Right cardiac atrium (tissue), 5 donors: ENCODE data around the gene IGSF9. TPM values are rescaled to one million over a fixed set of nuclear protein-coding genes. Genes with fewer than 3 reads are reported as not detected.
"Not testable (repeated sequence)": the region's sequence is repeated elsewhere in the genome, so short reads cannot be mapped to it uniquely, and the experiment has no call there.

ENCODE experiments used
- ATAC-seq, 2 donors: fragments of 200-7000 bp; cut with Tn5 transposase; one replicate each; pipeline versions ENCODE4 v1.8.0 to v1.9.1; 2020; ENCODE audit warnings: moderate library complexity in 2 of 2, mild to moderate bottlenecking in 1 of 2
- DNase-seq, 3 donors: peaks; one replicate each; pipeline ENCODE4 v3.0.0-alpha.2; 2020
- H3K27ac ChIP-seq: one replicate; pipeline ENCODE4 v1.5.1; 2013; ENCODE audit warnings: mild to moderate bottlenecking, low read length, control low read depth, moderate library complexity
- H3K27me3 ChIP-seq: one replicate; pipeline ENCODE4 v1.6.1; 2013; ENCODE audit not compliant: control insufficient read depth, insufficient read depth
- H3K4me1 ChIP-seq: one replicate; pipeline ENCODE4 v1.6.1; 2013; ENCODE audit warnings: low read length; ENCODE audit not compliant: control insufficient read depth, insufficient read depth
- H3K4me3 ChIP-seq: one replicate; pipeline ENCODE4 v1.5.1; 2013; ENCODE audit warnings: low read length, control low read depth
- H3K9me3 ChIP-seq: one replicate; pipeline ENCODE4 v1.6.1; 2013; ENCODE audit warnings: low read length; ENCODE audit not compliant: control insufficient read depth
- WGBS: extraction: QIAGEN DNeasy Blood & Tissue Kit; methylation state at CpG from one replicate; pipeline ENCODE4 v1.1.7; 2013; 5-methylcytosine and 5-hydroxymethylcytosine counted together
- intact Hi-C, 4 donors: fragments of 100-400 bp; cut with DNase I; formaldehyde crosslinking; loops; one replicate each; pipeline versions ENCODE4 v1.11.0 to v1.14.0; 2022 to 2023
- polyA plus RNA-seq: library from polyadenylated mRNA; stranded (reverse); fragments of 200-250 nt; gene quantifications from one replicate; pipeline ENCODE4 v1.2.3, GENCODE V29; 2013
- total RNA-seq, 4 donors: library from RNA; stranded (reverse); fragmentation: NEBNext Ultra II Directional; extraction: Animal tissue kit (Norgen Biotek cat#: 25700); gene quantifications; one replicate each; pipeline ENCODE4 v1.2.1, GENCODE V29; 2021
- donor health status: healthy with polysubstance abuse.
- donor health status: DM: no; HTN: yes; CAD: no.
- donor health status: DM: no; HTN: no; CAD: no.
- donor health status: DM: no; HTN: yes; CAD: no; lungs with severe emphysema.
- donor health status: DM: yes; HTN: yes; CAD: no.

IGSF9 gene
- total and polyA plus RNA-seq, 5 donors, result 0.17 to 2.7 (median 2.2) TPM

DNA sequence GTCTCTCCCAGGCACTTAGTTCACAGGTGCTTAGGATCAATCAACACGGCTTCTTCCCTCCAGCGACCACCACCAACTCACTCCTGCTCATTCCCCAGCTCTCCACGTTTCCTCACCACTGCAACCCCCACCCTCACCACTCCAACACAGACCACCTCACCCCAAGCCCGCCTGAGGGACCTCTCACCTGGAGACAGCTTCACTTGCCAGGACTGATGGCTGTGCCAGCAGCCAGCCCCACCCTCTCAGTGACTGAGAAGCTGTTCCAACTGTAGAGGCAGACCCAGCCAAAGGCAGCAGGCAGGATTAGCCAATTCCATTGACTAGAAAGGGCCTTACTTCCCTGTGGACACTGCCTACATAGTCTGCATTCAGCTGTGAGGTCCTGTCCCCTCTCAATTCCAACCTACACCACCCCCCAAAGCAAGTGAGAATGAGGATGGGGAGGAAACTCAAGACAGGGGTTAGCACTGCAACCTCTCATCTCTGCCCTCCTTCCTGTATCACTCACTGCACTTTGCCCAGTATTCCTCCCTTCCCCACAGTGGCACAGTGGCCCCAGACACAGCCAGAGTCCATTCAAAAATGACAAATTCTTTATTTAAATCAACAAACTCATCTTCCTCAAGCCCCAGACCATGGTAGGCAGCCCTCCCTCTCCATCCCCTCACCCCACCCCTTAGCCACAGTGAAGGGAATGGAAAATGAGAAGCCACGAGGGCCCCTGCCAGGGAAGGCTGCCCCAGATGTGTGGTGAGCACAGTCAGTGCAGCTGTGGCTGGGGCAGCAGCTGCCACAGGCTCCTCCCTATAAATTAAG lies 27.7 kb downstream of the IGSF9 start:
- Histone ChIP-seq H3K9me3 (no peaks in the 10 kb centered on the region), H3K4me3 (no peak overlapping the region), H3K27ac (no peak overlapping the region), H3K4me1 (peaks cover 28% of the 10 kb centered on the region), H3K27me3 (no peaks in the 10 kb centered on the region)
- DNase-seq, result peak in 1 of 3 donors; percentile 63
- intact Hi-C loops, result no loop called here
- ATAC-seq, result peak in 1 of 2 donors; percentile 5
- 60% methylated on average over 5 of the region's 5 CpGs for WGBS

DNA sequence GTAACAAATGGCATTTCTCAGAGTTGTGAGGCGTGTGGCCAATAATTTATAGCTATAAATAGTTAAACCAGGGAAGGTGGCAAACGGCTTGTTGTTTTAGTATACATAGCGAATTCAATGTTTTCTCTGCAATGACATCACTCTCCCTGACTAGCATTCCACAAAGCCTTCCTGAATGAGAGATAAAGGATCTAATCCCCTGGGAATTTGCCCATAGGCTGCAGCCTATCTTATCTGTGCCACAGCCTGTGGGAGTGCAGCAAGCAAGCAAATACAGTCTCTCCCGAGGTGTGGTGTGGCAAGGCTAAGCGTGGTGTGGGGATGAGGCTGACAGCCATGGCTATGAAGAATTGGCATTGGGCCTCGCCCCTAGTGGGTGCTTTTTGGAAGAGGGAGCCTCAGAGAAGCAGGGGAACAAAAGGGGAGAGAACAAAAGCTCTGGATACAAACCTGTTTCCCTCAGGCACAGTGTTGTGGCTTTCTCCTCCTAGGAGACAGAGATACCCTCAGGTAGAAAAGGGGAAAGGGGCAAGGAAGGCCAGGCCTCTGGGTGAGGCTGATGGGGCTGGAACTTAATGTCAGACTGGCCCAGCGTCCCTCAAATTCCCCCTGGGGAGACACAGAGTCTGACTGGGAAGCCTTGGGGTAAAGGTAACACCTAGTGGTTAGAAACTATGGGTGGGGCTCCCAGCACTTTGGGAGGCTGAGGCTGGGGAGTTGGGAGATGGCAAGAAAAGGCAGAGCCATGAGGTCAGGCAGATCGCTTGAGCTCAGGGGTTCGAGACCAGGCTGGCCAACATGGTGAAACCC lies 29.0 kb downstream of the IGSF9 start:
- Histone ChIP-seq H3K27ac (peak overlapping the region; percentile 38), H3K4me3 (no peak overlapping the region), H3K27me3 (no peaks in the 10 kb centered on the region), H3K9me3 (no peaks in the 10 kb centered on the region), H3K4me1 (peaks cover 20% of the 10 kb centered on the region)
- DNase-seq (peak in 2 of 3 donors; percentile 62 to 69), ATAC-seq (peak; percentile 57 to 70)
- WGBS, result 35% methylated on average over 9 of the region's 9 CpGs
- intact Hi-C loops, result no loop called here

DNA sequence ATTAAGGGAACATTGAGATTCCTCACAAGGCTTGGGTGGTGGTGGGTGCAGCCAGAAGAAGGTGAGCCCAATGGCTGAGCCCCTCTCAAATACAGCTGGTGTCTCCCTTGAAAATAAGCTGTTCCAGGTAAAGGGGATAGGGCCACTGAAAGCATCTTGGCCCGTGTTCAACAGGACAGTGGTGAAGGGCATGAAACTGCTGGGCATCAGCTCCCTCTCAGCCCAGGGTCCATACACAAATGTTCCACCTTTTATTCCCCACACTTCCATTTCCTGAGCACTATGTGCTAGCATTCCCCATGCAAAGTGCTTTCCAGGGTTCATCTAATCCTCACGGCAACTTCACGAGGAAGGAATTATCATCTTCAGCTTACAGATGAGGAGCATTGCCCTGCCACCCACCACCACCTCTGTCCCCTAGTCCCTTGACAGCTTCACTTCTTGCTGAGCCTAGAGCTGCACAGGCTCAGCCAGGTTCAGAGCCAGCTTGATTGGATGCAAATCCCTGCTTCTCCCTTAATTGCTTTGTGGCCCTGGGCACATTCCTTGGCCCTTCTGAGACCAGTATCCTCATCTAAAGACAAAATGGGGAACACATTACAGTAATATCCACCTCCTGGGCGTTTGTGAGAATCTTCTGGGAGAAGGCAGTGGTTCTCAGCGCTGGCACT lies 29.7 kb downstream of the IGSF9 start:
- Histone ChIP-seq H3K4me3 (no peak overlapping the region), H3K4me1 (peaks cover 22% of the 10 kb centered on the region), H3K27ac (peak overlapping the region; percentile 65), H3K27me3 (no peaks in the 10 kb centered on the region), H3K9me3 (no peaks in the 10 kb centered on the region)
- intact Hi-C loops, result no loop called here
- peak; percentile 2 to 6 for ATAC-seq
- 31% methylated on average over 5 of the region's 5 CpGs for WGBS
- DNase-seq, result no peak

- no peak overlapping the region for H3K4me3 ChIP-seq
- H3K9me3 ChIP-seq, result no peaks in the 10 kb centered on the region
- intact Hi-C loops, result no loop called here
- H3K4me1 ChIP-seq, result peaks cover 25% of the 10 kb centered on the region
- WGBS, result 91% methylated on average over 10 of the region's 10 CpGs
- ATAC-seq (no peak), DNase-seq (peak in 1 of 3 donors; percentile 52)
- H3K27ac ChIP-seq, result no peak overlapping the region
- H3K27me3 ChIP-seq, result no peaks in the 10 kb centered on the region
These were observed 31.0 kb downstream of the IGSF9 start for GRCh38 chr1:159914252-159915018.

GRCh38 chr1:159913451-159914192 lies 31.8 kb downstream of the IGSF9 start:
- Histone ChIP-seq H3K4me1 (peaks cover 23% of the 10 kb centered on the region), H3K27ac (no peak overlapping the region), H3K4me3 (no peak overlapping the region), H3K9me3 (no peaks in the 10 kb centered on the region), H3K27me3 (no peaks in the 10 kb centered on the region)
- intact Hi-C loops, result no loop called here
- no peak for DNase-seq
- 74% methylated on average over 5 of the region's 5 CpGs for WGBS
- ATAC-seq, result no peak

GRCh38 chr1:159911326-159912070 lies 33.9 kb downstream of the IGSF9 start:
- intact Hi-C loops, result no loop called here
- no peak overlapping the region for H3K4me3 ChIP-seq
- H3K27ac ChIP-seq, result peak overlapping the region; percentile 71
- DNase-seq (no peak), ATAC-seq (no peak)
- no peaks in the 10 kb centered on the region for H3K27me3 ChIP-seq
- H3K9me3 ChIP-seq, result no peaks in the 10 kb centered on the region
- WGBS, result 60% methylated on average over 6 of the region's 6 CpGs
- peaks cover 14% of the 10 kb centered on the region for H3K4me1 ChIP-seq

DNA sequence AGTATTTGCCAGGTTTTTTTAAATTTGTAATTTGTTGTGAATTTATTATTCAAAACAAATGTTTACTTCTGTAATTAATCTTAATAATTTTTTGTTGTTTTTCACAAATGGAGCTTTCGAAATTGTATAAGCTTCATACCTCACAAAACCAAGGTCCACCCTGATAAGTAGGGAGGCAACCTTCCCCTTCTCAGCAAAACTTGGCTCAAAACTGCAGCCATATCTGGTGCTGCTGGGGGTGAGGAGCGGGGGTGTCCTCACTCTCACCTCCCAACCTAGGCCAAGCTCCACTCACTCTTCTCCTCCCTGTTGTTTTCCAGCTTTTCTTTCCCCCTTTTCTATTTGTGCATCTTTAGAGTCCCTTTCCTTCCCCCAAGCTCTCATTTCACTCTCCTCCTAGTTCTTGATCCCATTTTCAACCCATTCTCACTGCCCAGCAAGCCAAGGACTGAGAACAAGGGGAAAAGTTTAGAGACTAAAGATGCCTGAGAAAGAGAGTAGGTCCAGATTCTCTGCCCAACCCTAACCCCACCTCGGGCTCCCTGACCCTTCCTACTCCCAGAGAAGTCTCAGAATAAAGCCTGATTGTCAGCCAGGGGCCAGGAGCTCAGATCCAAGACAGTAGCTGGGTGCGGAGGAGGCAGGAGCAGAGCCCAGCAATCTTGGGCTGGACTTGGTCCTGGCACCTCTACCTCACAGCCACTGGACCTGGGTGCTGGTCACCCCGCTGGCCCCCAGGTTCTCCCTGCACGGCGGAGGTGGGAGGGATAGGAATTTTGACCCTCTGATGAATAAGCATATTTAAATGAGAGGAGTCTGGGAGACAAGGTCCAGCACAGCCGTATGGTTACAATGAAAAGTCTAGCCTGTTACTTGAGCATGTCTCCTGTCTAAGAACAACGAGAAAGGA lies 37.1 kb downstream of the IGSF9 start:
- DNase-seq (no peak), ATAC-seq (no peak)
- H3K4me3 ChIP-seq, result no peak overlapping the region
- peaks cover 8% of the 10 kb centered on the region for H3K4me1 ChIP-seq
- H3K9me3 ChIP-seq, result no peaks in the 10 kb centered on the region
- no peaks in the 10 kb centered on the region for H3K27me3 ChIP-seq
- H3K27ac ChIP-seq, result no peak overlapping the region
- intact Hi-C loops, result no loop called here
- 77% methylated on average over 9 of the region's 9 CpGs for WGBS

GRCh38 chr1:159906960-159907359 lies 38.5 kb downstream of the IGSF9 start:
- ATAC-seq (no peak), DNase-seq (no peak)
- no peaks in the 10 kb centered on the region for H3K27me3 ChIP-seq
- H3K9me3 ChIP-seq, result no peaks in the 10 kb centered on the region
- peaks cover 8% of the 10 kb centered on the region for H3K4me1 ChIP-seq
- intact Hi-C loops, result no loop called here
- H3K4me3 ChIP-seq, result no peak overlapping the region
- H3K27ac ChIP-seq, result no peak overlapping the region
- WGBS, result 85% methylated on average over 1 of the region's 1 CpG

DNA sequence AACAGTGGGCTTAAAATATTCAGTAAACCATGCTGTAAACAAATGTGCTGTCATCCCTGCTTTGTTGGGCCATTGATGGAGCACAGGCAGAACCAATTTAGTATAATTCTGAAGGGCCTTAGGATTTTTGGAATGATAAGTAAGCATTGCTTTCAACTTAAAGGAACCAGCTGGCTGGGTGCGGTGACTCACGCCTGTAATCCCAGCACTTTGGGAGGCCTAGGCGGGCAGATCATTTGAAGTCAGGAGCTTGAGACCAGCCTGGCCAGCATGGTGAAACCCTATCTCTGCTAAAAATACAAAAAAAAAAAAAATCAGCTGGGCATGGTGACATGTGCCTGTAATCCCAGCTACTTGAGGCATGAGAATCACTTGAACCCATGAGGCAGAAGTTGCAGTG lies 41.4 kb downstream of the IGSF9 start:
- H3K4me3 ChIP-seq, H3K27me3 ChIP-seq, H3K9me3 ChIP-seq, H3K27ac ChIP-seq, ATAC-seq, intact Hi-C loops, DNase-seq, H3K4me1 ChIP-seq: not testable (repeated sequence)
- 84% methylated on average over 3 of the region's 3 CpGs for WGBS
